ENCODE data around the gene TNFRSF4. TPM values are rescaled to one million over a fixed set of nuclear protein-coding genes. Genes with fewer than 3 reads are reported as not detected.
"Not testable (repeated sequence)": the region's sequence is repeated elsewhere in the genome, so short reads cannot be mapped to it uniquely, and the experiment has no call there.

Gene TNFRSF4
- 4.3 TPM for total RNA-seq

DNA sequence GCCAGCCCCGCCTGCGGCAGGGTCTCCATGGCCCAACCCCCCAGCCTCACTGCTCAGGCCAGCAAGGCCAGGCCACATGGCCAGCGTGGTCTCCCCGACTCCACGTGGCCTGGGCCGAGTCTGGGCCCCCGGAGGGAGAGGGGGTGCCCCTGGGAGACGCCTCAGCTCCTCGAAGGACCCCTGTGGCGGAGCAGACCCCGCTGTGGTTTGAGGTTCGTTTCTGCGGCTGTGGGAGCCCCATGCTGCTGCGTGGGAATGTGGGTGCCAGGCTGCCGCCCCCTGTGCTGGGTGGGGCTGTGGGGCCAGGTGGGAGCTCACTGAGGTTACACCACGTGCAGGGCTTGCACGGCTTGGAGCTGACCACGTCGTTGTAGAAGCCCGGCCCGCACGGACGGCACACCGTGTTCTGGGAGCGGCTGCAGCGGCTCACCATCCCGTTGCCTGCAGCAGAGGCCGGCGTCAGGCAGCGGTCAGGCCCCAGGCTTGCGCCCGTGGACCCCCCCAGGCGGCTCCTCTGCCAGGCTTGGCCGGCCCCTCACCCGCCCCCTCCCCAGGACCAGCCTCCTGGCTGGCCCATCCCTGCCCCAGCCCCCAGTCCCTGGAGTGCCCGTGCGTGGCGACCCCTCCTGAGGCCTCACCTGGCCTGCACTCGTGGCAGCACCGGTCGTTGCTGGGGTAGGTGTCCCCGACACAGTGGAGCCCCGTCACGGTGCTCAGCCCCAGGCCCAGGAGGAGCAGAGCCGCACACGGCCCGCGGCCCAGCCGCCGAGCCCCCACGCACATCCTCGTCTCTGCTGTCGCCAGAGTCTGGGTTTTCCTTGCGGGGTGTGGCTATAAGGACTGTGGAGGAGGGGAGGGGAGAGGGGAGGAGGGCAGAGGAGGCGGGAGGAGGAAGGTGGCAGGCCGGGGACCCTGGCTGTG lies at the start of gene TNFRSF4:
Gene TNFRSF4, minus strand, starts transcription at position 809 of the 921 bp plus-strand sequence. Its CDS starts 26 bp downstream, at position 783.
- peak in 1 of 3 donors; percentile 57 for DNase-seq (ENCODE audit: low read depth in 2 of 3, low spot score in 2 of 3)

DNA sequence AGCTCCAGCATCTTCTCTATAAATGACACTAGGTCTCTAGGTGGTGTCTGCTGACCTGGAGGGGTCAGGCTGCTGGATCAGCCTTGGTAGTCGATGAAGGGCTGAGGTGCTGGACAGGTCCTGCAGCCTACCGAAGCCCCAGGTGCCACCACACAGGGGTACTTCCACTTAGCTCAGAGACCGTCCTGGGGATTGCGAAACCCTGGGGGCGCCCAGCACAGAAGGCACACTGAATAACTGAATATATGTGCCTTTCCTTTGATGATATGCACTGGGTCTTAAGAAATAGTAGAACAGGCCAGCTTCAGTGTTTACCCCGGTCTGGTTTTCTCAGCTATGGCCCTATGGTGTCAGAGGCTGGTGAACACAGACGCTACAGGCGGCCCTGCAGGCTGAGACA lies 48.8 kb upstream of the TNFRSF4 start:
- no peak for DNase-seq (ENCODE audit: low read depth in 2 of 3, low spot score in 2 of 3)

DNA sequence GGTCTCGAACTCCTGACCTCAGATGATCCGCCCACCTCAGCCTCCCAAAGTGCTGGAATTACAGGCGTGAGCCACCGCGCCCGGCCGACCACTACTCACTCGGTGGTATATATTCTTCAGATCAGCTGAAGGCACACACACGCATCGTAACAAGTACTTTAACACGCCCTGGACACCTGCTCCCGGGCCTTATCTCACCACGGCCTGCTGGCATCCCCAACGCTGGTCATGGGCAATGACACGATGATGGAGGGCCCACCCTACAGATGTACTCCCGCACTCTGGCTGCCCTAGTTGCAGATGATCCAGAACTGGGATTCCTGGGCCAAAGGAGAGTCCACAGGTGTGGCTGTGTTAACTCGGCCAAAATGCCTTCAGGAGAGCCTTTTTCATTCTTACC lies 48.1 kb upstream of the TNFRSF4 start:
- no peak for DNase-seq (ENCODE audit: low read depth in 2 of 3, low spot score in 2 of 3)

DNA sequence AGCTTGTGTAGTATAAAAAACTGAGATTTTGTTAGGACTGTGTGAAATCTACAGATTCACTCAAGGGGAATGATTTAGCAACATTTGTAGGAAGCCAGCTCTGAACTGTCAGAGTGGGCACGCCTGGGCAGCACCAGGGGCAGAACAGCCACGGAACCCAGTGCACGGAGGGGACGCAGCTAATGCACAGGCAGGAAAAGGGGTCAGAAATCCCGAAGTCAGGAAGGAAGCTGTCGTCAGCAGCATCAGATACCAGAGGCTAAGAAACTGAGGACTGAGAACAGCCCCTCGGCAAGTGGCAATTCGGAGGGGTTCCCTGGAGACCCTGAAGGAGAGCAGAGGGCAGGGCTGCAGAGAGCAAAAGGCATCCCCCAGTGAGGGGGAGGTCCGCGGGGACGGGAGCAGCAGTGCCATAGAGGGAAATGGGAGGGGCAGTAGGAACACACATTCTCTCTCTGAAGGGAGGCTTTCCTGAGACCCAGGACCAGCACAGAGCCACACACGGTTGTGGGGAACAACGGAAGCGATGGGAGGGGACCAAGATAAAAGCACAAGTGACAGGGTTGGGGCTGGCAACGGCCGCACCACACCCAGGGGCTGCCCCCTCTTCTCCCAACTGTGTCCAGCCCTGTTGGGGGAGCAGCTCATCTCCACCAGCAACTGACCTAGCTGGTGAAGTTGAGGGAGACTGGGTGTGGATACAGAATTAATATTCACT lies 47.0 kb upstream of the TNFRSF4 start:
- DNase-seq (ENCODE audit: low read depth in 2 of 3, low spot score in 2 of 3), result no peak

DNA sequence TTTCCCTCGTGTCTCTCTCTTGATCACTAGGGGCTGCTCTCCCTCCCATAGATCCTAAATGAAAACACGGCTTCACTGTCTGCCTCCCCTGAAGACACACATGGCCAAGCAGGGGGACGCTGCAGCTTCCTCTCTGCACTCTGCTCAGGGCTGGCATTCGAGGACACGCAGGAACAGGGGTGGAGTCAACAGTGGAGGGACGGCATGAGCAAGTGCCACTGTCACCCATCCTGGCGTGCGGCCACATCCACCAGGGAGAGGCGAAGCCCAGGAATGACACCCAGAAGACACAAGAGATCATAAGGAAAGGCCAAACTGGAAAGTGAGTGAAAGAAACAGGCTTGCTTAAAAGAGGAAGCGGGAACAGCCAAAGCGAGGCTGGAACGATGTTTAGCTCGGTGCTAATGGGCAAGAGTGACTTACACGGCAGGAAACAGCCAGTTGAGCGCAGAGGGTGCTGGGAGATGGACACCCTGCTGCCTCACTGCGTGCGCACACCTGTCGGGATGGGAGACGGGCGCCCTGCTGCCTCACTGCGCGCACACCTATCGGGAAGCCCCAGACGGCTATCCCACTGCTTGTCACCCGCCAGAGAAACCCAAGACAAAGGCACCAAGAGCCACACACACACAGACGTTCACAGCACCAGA lies 46.1 kb upstream of the TNFRSF4 start:
- no peak for DNase-seq (ENCODE audit: low read depth in 2 of 3, low spot score in 2 of 3)

DNA sequence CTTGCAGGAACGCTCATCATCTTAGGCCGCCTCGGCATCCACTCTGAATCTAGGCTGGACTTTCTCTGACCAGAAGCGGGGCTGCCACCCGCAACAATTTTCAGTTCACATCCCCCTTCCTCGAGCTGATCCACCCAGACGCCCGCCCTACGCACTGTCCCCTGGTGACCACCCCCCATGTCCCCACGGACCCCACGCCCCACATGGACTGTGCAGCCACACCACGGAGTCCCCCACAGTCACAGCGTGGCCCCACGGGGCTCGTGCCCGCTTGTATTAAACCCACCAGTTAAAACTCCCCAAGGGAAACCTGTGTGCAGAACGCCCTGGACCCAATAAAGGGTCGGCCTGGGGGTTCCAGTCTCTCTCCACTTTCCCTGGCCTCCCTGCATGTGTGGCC lies 45.6 kb upstream of the TNFRSF4 start:
- no peak for DNase-seq (ENCODE audit: low read depth in 2 of 3, low spot score in 2 of 3)

DNA sequence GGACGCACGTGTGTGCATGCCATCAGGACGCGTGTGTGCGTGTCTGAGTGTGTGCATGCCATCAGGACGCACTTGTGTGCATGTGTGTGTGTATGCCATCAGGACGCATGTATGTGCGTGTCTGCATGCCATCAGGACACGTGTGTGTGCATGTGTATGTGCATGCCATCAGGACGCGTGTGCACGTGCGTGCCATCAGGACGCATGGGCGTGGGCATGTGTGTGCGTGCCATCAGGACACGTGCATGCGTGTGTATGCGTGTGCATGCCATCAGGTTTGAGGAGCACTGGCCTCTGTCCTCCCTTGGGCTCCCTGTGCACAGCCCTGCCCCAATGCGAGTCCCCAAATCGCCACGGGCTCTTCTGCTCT lies 45.2 kb upstream of the TNFRSF4 start:
- no peak for DNase-seq (ENCODE audit: low read depth in 2 of 3, low spot score in 2 of 3)

DNA sequence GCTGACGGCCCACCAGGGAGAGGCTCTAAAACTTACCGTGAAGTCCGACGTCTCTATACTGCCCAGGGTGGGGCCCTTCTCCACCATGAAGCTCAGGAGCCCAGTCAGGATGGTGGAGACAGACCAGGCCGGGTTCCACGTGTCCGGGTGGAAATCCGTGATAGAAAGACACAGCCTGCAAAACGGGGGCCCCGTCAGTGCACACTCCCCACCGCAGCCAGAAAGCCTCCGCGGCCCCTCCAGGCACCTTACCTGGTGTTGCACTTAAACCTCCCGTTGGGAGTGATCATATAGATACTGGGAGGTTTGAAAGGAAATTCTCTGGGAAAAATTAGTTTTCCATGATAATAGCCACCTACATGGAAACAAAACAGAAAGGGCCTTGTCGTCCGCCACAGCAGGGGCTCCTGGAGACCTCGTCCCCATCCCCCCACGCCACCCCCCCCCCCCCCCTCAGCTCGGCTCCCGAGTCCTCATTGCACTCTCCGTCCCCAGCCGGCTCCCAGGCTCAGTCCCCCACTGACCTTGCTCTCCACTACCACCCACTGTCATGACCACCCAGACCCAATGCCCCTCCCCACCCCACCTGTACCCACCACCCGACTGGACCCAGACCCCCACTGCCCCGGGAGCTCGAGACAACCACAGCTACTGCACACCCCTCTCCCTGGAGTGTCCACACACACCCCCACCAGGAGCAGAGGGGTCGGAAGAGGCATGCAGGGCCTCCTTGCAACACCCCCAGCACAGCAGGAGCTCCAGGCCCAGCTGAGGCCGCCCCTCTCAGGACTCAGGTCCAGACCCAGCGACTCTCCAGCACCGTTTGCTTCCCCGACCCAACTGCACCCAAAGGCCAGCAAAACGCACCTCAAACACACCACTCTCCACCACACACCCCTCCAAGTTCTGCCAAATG lies 43.3 kb upstream of the TNFRSF4 start:
- no peak for DNase-seq (ENCODE audit: low read depth in 2 of 3, low spot score in 2 of 3)

DNA sequence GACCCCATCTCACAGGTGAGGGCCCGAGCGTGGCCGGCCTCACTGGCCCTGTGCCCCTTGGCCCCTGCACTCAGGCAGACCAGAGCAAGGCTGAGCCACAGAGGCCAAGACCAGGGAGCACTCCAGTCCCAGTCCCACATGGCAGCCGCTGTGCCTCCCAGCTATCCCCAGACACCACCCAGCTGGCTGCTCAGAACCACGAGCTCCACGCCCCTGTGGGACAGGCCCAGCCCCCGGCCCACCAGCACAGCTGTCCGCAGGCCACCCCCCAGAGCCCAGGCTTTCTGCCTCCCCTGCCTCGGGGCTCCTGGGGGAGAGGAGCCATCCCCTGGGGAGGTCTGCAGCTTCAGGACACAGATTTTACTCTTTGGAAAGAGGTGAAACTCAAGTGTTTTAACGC lies 41.7 kb upstream of the TNFRSF4 start:
- no peak for DNase-seq (ENCODE audit: low read depth in 2 of 3, low spot score in 2 of 3)

DNA sequence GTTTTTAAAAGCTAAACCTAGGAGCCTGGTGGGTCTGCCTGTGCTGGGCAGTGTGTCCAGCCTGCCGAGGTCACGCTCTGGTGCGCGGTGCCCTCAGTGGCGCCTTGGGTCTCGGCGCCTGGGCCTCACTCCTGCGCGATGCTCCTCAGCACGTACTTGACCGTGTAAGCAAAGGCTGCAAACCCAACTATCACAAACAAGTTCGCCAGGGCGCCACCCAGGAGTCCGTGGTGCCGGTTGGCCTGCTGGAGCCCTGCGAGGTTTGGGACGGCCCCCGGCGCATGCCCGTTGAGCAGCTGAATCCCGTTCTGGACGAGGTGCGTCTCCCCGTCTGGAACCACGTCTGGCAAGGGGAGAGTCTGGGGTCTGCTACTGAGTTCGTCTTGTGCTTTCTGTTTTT lies 41.1 kb upstream of the TNFRSF4 start:
- DNase-seq (ENCODE audit: low read depth in 2 of 3, low spot score in 2 of 3), result no peak

DNA sequence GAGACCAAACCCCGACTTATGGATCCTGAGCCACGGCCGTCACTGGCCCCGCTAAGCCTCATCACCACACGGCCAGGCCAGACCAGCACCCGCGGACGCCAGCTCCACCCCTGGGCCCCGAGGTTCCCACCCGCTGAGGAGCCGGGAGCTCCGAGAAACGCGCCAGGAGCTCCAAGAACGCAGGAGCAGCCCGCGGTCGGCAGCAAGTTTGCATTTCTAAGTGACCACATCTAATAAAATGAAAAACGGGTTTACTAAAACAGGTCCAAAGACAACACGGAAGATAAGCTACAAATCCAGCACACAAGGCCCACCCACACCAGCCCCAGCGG lies 40.7 kb upstream of the TNFRSF4 start:
- no peak for DNase-seq (ENCODE audit: low read depth in 2 of 3, low spot score in 2 of 3)

DNA sequence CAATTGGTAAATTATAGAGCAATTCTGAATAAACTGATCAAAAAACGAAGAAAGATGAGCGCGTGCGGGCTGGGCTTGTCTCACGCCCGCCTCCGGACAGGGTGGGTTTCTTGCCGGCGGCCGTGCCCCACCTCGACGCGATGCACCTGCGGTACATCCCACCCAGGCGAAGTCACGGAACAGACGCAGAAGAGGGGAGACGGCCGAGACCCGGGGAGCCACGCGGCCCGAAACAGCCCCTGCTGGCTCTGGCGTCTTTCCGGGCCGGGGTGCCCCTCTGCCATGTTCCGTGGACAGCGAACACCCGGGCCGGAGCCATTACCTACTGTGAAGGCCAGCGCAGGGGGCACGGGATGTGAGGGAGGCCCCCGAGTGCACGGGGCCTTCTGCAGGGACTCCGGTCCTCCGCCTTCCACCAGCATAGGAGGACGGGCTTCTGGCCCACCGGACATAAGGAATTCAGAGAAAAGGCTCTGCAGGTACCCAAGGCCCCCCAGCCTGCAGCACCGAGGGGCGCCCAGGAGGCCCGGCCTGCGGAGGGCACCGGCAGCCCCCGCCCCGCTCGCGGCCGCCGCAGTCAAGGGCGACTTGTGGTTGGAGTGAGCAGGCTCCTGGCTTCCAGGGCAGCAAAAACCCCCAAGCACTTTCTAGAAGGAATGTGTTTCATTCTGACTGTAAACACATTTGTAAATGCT lies 40.2 kb upstream of the TNFRSF4 start:
- no peak for DNase-seq (ENCODE audit: low read depth in 2 of 3, low spot score in 2 of 3)

DNA sequence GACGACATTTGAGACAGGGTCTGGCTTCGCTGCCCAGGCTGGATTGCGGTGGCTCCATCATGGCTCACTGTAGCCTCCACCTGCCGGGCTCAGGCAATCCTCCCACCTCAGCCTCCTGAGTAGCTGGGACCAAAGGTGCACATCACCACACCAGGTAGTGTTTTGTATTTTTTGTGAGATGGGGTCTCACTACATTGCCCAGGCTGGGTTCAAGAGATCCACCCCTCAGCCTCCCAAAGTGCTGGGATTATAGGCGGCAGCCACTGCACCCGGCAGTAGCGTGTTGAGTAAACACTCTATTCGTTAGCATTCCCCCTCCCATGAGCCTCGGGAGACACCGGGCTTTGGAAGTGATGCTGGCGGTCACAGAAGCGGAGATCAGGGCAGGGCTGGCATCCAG lies 39.4 kb upstream of the TNFRSF4 start:
- no peak for DNase-seq (ENCODE audit: low read depth in 2 of 3, low spot score in 2 of 3)

DNA sequence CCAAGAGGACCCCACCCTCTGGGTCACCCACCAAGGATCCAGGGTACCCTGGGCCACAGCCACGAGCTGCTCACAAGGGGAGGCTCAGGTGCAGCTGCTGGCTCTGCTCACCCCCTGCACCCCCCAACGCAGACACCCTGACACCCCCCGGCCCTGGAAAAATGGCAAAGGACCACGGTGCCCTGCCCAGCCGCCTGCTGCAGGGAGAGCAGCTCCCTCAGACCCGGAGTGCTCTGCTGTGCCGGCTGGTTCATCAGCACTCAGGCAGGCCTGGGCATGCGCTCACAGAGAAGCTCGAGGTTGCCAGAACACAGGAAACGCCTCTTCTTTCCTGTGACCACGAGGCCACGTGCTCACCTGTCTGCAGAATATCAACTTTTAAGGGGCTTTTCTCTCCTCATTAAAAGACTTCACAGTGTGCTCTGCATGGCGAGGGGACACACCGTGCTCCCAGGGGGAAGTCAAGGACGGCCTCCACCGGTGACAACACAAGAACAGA lies 36.9 kb upstream of the TNFRSF4 start:
- peak in 1 of 3 donors; percentile 38 for DNase-seq (ENCODE audit: low read depth in 2 of 3, low spot score in 2 of 3)

DNA sequence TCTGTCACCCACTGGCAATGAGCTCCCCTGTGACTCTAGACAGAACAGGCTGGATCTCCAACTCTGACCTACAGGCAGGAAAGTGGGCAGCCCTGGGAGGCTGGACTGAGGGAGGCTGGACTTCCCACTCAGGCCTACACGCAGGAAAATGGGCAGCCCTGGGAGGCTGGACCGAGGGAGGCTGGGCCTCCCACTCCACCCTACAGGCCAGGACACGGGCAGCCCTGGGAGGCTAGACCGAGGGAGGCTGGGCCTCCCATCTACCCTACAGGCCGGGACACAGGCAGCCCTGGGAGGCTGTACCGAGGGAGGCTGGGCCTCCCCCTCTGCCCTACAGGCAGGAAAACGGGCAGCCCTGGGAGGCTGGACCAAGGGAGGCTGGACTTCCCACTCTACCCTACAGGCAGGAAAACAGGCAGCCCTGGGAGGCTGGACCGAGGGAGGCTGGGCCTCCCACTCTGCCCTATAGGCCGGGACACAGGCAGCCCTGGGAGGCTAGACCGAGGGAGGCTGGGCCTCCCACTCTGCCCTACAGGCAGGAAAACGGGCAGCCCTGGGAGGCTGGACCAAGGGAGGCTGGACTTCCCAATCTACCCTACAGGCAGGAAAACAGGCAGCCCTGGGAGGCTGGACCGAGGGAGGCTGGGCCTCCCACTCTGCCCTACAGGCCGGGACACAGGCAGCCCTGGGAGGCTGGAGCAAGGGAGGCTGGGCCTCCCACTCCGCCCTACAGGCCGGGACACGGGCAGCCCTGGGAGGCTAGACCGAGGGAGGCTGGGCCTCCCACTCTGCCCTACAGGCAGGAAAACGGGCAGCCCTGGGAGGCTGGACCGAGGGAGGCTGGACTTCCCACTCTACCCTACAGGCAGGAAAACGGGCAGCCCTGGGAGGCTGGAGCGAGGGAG lies 34.3 kb upstream of the TNFRSF4 start:
- not testable (repeated sequence) for DNase-seq (ENCODE audit: low read depth in 2 of 3, low spot score in 2 of 3)

DNA sequence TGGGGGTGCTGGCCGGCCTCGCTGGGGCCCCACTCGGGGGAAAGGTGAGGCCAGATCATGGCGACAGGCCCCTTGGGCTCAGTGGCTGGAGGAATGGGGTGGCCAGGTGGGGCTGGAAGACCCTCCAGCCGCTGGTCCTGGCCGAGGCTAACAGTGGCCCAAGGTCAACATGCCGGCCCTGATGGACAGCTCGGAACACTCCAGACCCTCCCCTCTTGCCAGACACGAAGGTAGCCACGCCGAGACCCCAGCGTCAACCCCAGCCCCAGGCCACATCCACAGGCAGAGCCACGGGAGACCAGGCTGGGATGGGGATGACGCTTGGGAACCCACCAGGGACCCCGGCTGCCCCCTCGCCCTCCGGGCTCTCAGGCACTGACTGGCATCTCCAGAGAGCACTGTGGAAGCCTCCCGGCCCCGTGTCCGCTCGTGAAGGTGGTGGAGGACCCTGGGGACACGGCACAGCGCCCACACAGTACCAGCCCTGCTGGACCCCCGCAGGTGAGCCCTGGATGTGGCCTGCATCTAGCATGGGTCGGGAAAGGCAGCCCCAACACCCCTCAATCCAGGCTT lies 33.5 kb upstream of the TNFRSF4 start:
- no peak for DNase-seq (ENCODE audit: low read depth in 2 of 3, low spot score in 2 of 3)

DNA sequence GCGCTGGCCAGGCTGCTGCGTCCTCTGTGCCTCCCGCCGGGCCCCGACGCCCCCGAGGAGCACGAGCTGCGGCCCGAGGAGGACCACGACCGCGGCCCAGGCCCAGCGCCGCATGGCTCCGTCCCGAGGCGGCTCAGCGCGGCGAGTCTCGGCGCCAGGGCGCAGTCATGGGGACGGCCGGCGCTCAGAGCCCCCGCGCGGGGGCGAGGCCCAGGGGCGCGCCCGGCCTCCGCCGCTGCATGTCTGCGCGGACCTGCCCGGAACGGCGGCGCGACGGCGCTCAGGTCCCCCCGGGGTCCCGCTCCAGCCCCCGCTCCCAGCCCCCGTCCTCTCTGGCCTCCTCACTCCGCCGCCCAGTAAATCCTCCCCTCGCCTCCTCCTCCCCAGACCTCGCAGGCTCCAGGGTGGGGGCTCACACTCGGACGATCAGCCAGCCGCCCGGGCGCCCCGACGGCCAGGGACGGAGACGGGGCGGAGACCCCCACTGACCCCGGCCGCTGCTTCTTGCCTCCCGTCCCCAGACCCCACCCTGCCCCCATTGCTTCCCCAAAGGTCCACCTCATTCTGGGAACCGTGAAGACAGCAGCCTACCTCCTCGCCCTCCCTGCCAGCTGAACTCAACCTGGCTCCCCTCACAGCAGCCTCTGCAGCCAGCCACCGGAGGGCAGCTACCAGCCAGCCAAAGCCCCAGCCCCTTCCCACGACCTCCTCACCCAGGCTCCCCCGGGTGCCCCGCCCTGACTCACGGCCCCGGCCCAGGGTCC lies 32.8 kb upstream of the TNFRSF4 start, which contains the start of gene C1QTNF12:
Gene C1QTNF12, minus strand, starts transcription at position 146 of the 764 bp plus-strand sequence. Its CDS starts 32 bp downstream, at position 114.
- DNase-seq (ENCODE audit: low read depth in 2 of 3, low spot score in 2 of 3), result peak in 1 of 3 donors; percentile 16
